BLaER1 treated with 17β-estradiol and CSF1 and Interleukin-3, amounts not matched to agents 10 nM and 100 nM (cell line): ENCODE measurements around the gene KDM4C.
"Not testable (repeated sequence)": the region's sequence is repeated elsewhere in the genome, so short reads cannot be mapped to it uniquely, and the experiment has no call there.

Experiments
- H3K27ac ChIP-seq, 11 experiments: shearing (Covaris generic); formaldehyde crosslinking; 2 replicates each; pipeline ENCODE4 v1.8.1; 2022
- H3K27me3 ChIP-seq, 11 experiments: shearing (Covaris generic); formaldehyde crosslinking; 2 replicates each; pipeline ENCODE4 v1.8.1; 2022
- H3K36me3 ChIP-seq, 11 experiments: shearing (Covaris generic); formaldehyde crosslinking; 2 replicates each; pipeline ENCODE4 v1.8.1; 2022
- H3K4me1 ChIP-seq, 10 experiments: shearing (Covaris generic); formaldehyde crosslinking; 2 replicates each; pipeline ENCODE4 v1.8.1; 2022
- H3K4me2 ChIP-seq, 11 experiments: shearing (Covaris generic); formaldehyde crosslinking; 2 replicates each; pipeline ENCODE4 v1.8.1; 2022
- H3K4me3 ChIP-seq, 10 experiments: shearing (Covaris generic); formaldehyde crosslinking; 2 replicates each; pipeline ENCODE4 v1.8.1; 2022
- H3K9ac ChIP-seq, 11 experiments: shearing (Covaris generic); formaldehyde crosslinking; 2 replicates each; pipeline ENCODE4 v1.8.1; 2022
- H3K9me3 ChIP-seq, 11 experiments: shearing (Covaris generic); formaldehyde crosslinking; replicated peaks in 1 of 11; 2 replicates each; pipeline ENCODE4 v1.8.1; 2022
- H4K20me1 ChIP-seq, 11 experiments: shearing (Covaris generic); formaldehyde crosslinking; 2 replicates each; pipeline ENCODE4 v1.8.1; 2022
- Cebpa-rat ChIP-seq, 11 experiments: shearing (Covaris generic); IDR thresholded peaks; 2 replicates each; pipeline ENCODE4 v1.8.1; 2022

KDM4C gene

GRCh38 chr9:6757456-6758247 is at the start of gene KDM4C:
Gene KDM4C, plus strand, starts transcription at chr9:6757973. Its CDS starts 35,016 bp downstream, at chr9:6792989.
- no peaks in the 10 kb centered on the region for H3K27me3 ChIP-seq
- H3K9me3 ChIP-seq = no peaks in the 10 kb centered on the region
- H3K4me2 ChIP-seq = peak within 1 kb of the TSS; percentile 80 to 93 (median 85)
- TF ChIP-seq Cebpa-rat (IDR thresholded peaks at IDR 0.05) = no peak
- H3K9ac ChIP-seq = peak within 1 kb of the TSS; percentile 84 to 93 (median 89)
- H3K36me3 ChIP-seq = no peaks in the 10 kb centered on the region
- peaks cover 0 to 35% (median 15%) of the 10 kb centered on the region in 11 experiments; a peak in 13 of 22 replicates for H4K20me1 ChIP-seq
- peak within 1 kb of the TSS; percentile 86 to 99 (median 92) for H3K4me3 ChIP-seq
- peaks cover 20 to 47% (median 31%) of the 10 kb centered on the region in 10 experiments for H3K4me1 ChIP-seq
- H3K27ac ChIP-seq = peak within 1 kb of the TSS; percentile 87 to 95 (median 93)

- Histone ChIP-seq H3K9me3 (peaks cover 20 to 29% (median 27%) of the 10 kb centered on the region in 11 experiments), H3K4me2 (no peak overlapping the region), H4K20me1 (no peaks in the 10 kb centered on the region), H3K4me1 (peaks cover 0 to 11% (median 9%) of the 10 kb centered on the region in 10 experiments; a peak in 14 of 20 replicates), H3K27me3 (no peaks in the 10 kb centered on the region), H3K27ac (no peak overlapping the region), H3K36me3 (peaks cover 0 to 13% (median 0%) of the 10 kb centered on the region in 11 experiments; a peak in 3 of 22 replicates), H3K9ac (no peak overlapping the region), H3K4me3 (0 out of 20 replicates have a peak overlapping the region, but pooled peaks of 1 of the 10 experiments have one; percentile 19)
- no peak for TF ChIP-seq Cebpa-rat (IDR thresholded peaks at IDR 0.05)
Observed at GRCh38 chr9:6708732-6709131, 49.0 kb upstream of the KDM4C start.

DNA sequence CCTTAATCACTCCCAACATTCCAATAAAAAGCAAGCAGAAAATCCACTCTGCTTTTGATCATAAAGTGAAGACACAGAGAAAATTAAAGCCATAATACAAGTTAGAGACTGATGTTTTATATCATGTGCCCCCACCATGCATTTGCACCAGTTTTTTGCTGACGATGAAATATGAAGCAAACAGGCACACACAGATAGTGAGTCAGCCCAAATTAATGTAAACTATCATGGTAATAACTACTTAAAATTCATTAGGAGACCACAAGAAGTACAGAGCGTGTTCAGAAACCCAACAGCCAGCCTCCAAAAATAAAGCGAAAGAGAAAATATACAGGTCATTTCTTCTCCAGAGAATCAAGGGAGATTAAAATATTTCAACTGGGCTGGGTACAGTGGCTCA is 46.4 kb upstream of the KDM4C start:
- Histone ChIP-seq H3K27me3 (no peaks in the 10 kb centered on the region), H3K36me3 (peaks cover 0 to 13% (median 0%) of the 10 kb centered on the region in 11 experiments; a peak in 3 of 22 replicates), H3K9me3 (peaks cover 20 to 40% (median 27%) of the 10 kb centered on the region in 11 experiments), H3K27ac (no peak overlapping the region), H3K4me1 (peaks cover 0 to 8% (median 3%) of the 10 kb centered on the region in 10 experiments; a peak in 9 of 20 replicates), H3K4me2 (no peak overlapping the region), H4K20me1 (no peaks in the 10 kb centered on the region), H3K9ac (no peak overlapping the region), H3K4me3 (no peak overlapping the region)
- no peak for TF ChIP-seq Cebpa-rat (IDR thresholded peaks at IDR 0.05)

DNA sequence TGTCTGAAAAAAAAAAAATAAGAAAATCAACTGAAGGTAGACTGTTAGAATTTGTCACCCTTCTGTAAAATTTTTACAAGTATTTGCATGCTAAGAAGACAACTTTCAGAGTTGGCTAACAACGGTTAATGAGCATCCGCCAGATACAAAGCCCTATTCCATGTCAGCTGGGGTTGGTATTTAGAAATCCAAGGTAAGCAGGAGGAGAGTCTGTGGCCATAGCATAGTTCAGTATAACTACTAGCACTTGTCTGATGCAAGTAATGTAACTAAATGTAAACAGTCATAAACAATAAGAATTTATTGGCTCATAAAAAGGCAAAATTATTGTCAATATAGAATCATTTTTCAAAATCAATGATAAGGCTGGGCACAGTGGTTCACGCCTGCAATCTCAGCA is 45.7 kb upstream of the KDM4C start:
- no peak overlapping the region for H3K4me3 ChIP-seq
- H3K27ac ChIP-seq = no peak overlapping the region
- H3K4me2 ChIP-seq = no peak overlapping the region

DNA sequence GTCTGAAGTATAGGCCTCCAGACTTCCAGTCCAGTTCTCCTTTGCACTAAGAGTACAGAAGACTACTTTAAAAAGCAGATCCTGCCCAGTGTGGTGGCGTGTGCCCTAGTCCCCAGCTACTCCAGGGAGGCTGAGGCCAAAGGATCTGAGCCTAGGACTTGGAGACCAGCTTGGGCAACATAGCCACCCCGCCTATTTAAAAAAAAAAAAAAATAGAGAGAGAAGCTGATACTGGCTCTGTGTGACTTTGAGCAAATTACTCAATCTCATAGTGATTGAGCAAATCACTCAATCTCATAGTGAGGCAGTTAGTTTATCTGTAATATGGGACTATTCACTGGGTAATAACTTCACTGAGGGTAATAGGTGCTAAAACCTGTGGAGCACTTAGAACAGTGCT is 43.6 kb upstream of the KDM4C start:
- no peak overlapping the region for H3K27ac ChIP-seq
- H3K27me3 ChIP-seq = no peaks in the 10 kb centered on the region
- H3K4me1 ChIP-seq = peaks cover 0 to 14% (median 7%) of the 10 kb centered on the region in 10 experiments; a peak in 9 of 20 replicates
- peaks cover under 1 to 15% (median 3%) of the 10 kb centered on the region in 11 experiments; a peak in 18 of 22 replicates for H3K9me3 ChIP-seq
- TF ChIP-seq Cebpa-rat (IDR thresholded peaks at IDR 0.05) = no peak
- no peak overlapping the region for H3K9ac ChIP-seq
- no peak overlapping the region for H3K4me2 ChIP-seq
- no peak overlapping the region for H3K4me3 ChIP-seq
- 0 out of 22 replicates have a peak, but pooled peaks cover 0 to under 1% (median 0%) of the 10 kb centered on the region in 11 experiments for H3K36me3 ChIP-seq
- H4K20me1 ChIP-seq = no peaks in the 10 kb centered on the region

More for the DNA sequence above, 45.7 kb upstream of the KDM4C start:
- no peak for TF ChIP-seq Cebpa-rat (IDR thresholded peaks at IDR 0.05)
- peaks cover 0 to 14% (median 7%) of the 10 kb centered on the region in 10 experiments; a peak in 9 of 20 replicates for H3K4me1 ChIP-seq
- H4K20me1 ChIP-seq = no peaks in the 10 kb centered on the region
- peaks cover 0 to 13% (median 0%) of the 10 kb centered on the region in 11 experiments; a peak in 3 of 22 replicates for H3K36me3 ChIP-seq
- H3K9me3 ChIP-seq = peaks cover 19 to 35% (median 22%) of the 10 kb centered on the region in 11 experiments
- no peaks in the 10 kb centered on the region for H3K27me3 ChIP-seq
- no peak overlapping the region for H3K9ac ChIP-seq

DNA sequence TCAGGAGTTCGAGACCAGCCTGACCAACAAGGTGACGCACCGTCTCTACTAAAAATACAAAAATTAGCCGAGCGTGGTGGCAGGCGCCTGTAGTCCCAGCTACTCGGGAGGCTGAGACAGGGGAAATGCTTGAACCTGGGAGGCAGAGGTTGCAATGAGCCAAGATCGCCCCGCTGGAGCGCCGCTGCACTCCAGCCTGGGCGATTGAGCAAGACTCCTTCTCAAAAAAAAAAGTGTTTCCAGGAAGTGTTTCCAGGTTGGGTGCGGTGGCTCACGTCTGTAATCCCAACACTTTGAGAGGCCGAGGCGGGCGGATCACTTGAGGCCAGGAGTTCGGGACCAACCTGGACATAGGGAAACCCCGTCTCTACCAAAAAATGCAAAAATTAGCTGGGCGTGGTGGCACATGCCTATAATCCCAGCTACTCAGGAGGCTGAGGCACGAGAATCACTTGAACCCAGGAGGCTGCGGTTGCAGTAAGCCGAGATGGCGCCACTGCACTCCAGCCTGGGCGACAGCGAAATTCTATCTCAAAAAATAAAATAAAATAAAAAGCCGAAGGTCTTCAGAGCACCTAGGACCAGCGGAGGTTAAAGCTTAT is 42.5 kb upstream of the KDM4C start:
- Histone ChIP-seq H3K4me2 (peak overlapping the region; percentile 63 to 81 (median 72); a peak in 21 of 22 replicates), H3K4me1 (peaks cover 0 to 14% (median 7%) of the 10 kb centered on the region in 10 experiments; a peak in 9 of 20 replicates), H3K9me3 (peaks cover 0 to 13% (median 0%) of the 10 kb centered on the region in 11 experiments; a peak in 3 of 22 replicates), H3K9ac (peak overlapping the region in 1 of 11 experiments; percentile 49; a peak in 2 of 22 replicates), H3K4me3 (peak overlapping the region in 7 of 10 experiments; percentile 48 to 71 (median 60); a peak in 10 of 20 replicates)
- H4K20me1 ChIP-seq, H3K27ac ChIP-seq, H3K27me3 ChIP-seq, H3K36me3 ChIP-seq: not testable (repeated sequence)

DNA sequence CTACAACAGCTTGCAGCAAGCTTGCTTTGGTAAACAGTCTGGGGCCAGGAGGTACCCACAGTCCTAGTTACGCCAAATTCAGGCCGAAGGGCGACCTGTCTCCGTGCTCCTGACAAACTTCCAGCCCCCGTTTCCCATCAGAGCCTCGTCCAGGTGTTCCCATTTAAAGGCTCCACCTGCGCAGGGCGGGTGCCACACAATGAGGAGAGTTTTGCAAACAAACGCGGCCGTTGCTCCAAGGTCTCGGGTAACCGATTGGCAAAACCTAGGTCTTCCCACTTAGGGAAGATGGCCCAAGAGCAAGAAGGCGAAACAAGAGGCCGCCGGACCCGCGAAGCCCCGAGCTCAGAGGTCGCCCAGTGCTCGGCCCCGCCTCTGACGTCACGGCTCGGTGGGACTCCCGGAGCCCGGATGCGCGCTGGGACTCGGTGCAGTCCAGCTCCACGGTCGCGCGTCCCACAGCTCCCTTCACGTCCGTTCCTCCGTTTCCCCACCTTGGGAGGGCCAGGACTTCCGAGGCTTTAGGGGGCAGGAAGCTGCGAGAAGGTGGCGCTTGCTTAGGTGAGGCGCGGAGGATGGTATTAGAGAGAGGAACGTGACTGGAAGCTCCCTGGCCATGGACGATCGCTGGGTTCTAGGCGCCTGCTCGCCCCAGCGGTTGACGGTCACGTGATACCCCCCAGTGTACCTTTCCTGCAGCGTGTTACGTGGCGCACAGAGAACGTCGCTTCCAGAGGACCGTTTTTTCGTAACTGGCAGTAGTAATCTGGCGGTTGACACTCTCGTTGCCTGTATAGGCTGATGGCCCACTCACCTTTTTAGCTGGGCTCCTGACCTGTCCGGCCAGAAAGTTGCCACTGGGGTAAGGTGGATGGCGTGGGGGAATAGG is 41.8 kb upstream of the KDM4C start:
- Histone ChIP-seq H3K27me3 (no peaks in the 10 kb centered on the region), H3K4me3 (peak overlapping the region; percentile 48 to 71 (median 60)), H3K27ac (peak overlapping the region; percentile 9 to 73 (median 57); a peak in 19 of 22 replicates), H3K4me2 (peak overlapping the region; percentile 63 to 81 (median 72)), H4K20me1 (no peaks in the 10 kb centered on the region), H3K4me1 (peaks cover 0 to 14% (median 7%) of the 10 kb centered on the region in 10 experiments; a peak in 9 of 20 replicates), H3K9ac (peak overlapping the region; percentile 46 to 74 (median 65)), H3K36me3 (no peaks in the 10 kb centered on the region), H3K9me3 (peaks cover 0 to 13% (median 0%) of the 10 kb centered on the region in 11 experiments; a peak in 3 of 22 replicates)
- no peak for TF ChIP-seq Cebpa-rat (IDR thresholded peaks at IDR 0.05)

DNA sequence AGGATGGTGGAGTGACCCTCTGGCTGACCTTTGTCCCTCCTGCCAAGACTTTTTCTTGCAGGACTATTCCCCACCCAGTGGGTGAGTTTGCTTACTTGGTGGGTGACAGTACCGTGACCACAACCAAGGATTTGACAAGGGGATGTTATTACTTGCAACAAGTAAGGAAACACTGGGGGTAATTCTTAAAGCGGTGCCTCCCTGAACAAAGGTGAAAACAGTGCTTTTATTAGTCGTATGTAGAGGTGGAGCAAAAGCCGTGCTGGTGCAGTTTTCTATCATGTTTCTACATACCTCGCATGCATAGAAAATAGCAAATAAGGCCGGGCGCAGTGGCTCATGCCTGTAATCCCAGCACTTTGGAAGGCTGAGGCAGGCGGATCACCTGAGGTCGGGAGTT is 41.0 kb upstream of the KDM4C start:
- 0 out of 22 replicates have a peak overlapping the region, but pooled peaks of 1 of the 11 experiments have one; percentile 62 for H3K9ac ChIP-seq
- peak overlapping the region in 1 of 11 experiments; percentile 60; a peak in 3 of 22 replicates for H3K27ac ChIP-seq

More for the DNA sequence above, 41.0 kb upstream of the KDM4C start:
- H3K36me3 ChIP-seq = no peaks in the 10 kb centered on the region
- no peaks in the 10 kb centered on the region for H4K20me1 ChIP-seq
- no peak for TF ChIP-seq Cebpa-rat (IDR thresholded peaks at IDR 0.05)
- H3K4me1 ChIP-seq = peaks cover 0 to 14% (median 7%) of the 10 kb centered on the region in 10 experiments; a peak in 9 of 20 replicates
- H3K4me2 ChIP-seq = peak overlapping the region; percentile 63 to 81 (median 72)
- H3K27me3 ChIP-seq = no peaks in the 10 kb centered on the region
- peaks cover 0 to 13% (median 0%) of the 10 kb centered on the region in 11 experiments; a peak in 3 of 22 replicates for H3K9me3 ChIP-seq
- peak overlapping the region in 9 of 10 experiments; percentile 48 to 71 (median 60); a peak in 15 of 20 replicates for H3K4me3 ChIP-seq
